Mesodermal cell (in vitro differentiated cells): ENCODE results near the gene TAF9.
A peak's percentile ranks its signal among the peaks of the same experiment; 100 is the strongest.
"Not testable (repeated sequence)": the region's sequence is repeated elsewhere in the genome, so short reads cannot be mapped to it uniquely, and the experiment has no call there.

ENCODE experiments used
- H3K27ac ChIP-seq: 2 replicates; pipeline ENCODE4 v1.7.0; 2013; ENCODE audit warnings: mild to moderate bottlenecking, low read depth, low read length, moderate library complexity; ENCODE audit not compliant: severe bottlenecking
- H3K36me3 ChIP-seq: 2 replicates; pipeline ENCODE4 v1.7.1; 2013; ENCODE audit warnings: mild to moderate bottlenecking, low read length, moderate library complexity; ENCODE audit not compliant: control insufficient read depth, insufficient read depth
- H3K4me1 ChIP-seq: one replicate; pipeline ENCODE4 v1.7.1; 2013; ENCODE audit warnings: mild to moderate bottlenecking, low read length; ENCODE audit not compliant: insufficient read depth, control insufficient read depth, poor library complexity, severe bottlenecking
- H3K4me3 ChIP-seq: 2 replicates; pipeline ENCODE4 v1.7.0; 2013; ENCODE audit warnings: low read length, control low read depth, mild to moderate bottlenecking; ENCODE audit not compliant: insufficient read depth, poor library complexity, severe bottlenecking; ENCODE audit errors: extremely low read depth
- H3K9me3 ChIP-seq: 2 replicates; pipeline ENCODE4 v1.7.1; 2013; ENCODE audit warnings: mild to moderate bottlenecking, low read length, moderate library complexity; ENCODE audit not compliant: control insufficient read depth
- WGBS, 2 experiments: methylation state at CpG; one replicate each; pipeline ENCODE4 v1.1.5; 2013; ENCODE audit warnings: missing lambda C conversion rate in 2 of 2; ENCODE audit not compliant: insufficient coverage in 2 of 2; 5-methylcytosine and 5-hydroxymethylcytosine counted together

Gene TAF9

DNA sequence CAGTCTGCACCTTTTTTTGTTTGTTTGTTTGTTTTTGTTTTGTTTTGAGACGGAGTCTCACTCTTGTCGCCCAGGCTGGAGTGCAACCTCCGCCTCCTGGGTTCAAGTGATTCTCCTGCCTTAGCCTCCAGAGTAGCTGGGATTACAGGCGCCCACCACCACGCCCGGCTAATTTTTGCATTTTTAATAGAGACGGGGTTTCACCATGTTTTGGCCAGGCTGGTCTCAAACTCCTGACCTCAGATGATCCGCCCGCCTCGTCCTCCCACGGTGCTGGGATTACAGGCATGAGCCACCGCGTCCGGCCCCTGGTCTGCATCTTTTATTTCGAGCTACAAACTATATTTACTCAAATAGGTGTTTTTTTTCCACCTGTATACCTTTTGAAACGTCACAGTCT lies 1.0 kb upstream of the TAF9 start:
- H3K27ac ChIP-seq, H3K4me1 ChIP-seq, H3K9me3 ChIP-seq: not testable (repeated sequence)
- H3K4me3 ChIP-seq: peak overlapping the region; percentile 79
- WGBS, 2 experiments: 3 to 5% methylated on average over 12 to 15 of the region's 16 CpGs
- H3K36me3 ChIP-seq: peaks cover 30% of the 10 kb centered on the region

DNA sequence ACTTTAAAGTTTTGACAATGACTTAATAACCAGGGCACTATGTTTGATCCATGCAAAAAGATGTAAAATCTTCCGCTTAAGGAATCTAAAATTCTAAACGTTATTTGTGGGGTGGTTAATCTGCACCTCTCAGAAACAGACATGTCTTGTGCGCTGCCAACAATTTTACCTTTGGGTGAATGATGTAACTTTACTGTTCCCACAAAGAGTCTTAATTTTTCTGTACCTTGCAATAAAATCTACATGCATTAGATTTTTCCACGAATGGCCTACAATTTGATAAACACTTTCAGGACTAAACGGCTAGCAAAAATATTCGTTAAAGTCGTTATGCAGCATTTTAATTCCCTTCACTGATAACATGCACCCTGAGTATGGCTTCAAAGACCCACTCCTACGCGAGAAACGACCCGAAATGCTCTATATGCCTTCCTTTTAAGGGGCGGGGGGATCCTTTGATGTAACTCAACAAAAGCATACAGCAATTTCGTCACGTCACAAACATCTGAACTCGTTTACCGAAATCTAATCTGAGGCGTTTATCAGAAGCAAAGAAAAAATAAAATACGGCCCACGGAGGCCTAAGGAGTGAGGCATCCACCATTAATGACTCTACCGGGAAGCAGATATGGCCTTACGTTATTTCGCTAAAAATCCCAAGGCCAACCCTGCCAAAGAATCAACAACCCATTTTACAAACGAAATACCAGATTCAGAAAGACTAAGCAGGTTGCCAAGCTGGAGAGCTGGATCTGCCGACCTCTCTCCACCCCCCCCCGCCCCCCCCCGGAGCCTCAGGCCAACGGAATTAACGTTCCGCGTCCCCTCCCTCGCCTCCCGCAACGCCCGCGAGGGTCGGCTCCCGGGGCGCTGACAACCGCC lies 621 bp downstream of the TAF9 start:
- Histone ChIP-seq H3K36me3 (peaks cover 39% of the 10 kb centered on the region), H3K27ac (peak overlapping the region; percentile 100), H3K4me3 (peak overlapping the region; percentile 79), H3K9me3 (no peaks in the 10 kb centered on the region), H3K4me1 (peaks cover 2% of the 10 kb centered on the region)
- 0 to 3% methylated on average over 18 to 19 of the region's 39 CpGs for WGBS, 2 experiments

DNA sequence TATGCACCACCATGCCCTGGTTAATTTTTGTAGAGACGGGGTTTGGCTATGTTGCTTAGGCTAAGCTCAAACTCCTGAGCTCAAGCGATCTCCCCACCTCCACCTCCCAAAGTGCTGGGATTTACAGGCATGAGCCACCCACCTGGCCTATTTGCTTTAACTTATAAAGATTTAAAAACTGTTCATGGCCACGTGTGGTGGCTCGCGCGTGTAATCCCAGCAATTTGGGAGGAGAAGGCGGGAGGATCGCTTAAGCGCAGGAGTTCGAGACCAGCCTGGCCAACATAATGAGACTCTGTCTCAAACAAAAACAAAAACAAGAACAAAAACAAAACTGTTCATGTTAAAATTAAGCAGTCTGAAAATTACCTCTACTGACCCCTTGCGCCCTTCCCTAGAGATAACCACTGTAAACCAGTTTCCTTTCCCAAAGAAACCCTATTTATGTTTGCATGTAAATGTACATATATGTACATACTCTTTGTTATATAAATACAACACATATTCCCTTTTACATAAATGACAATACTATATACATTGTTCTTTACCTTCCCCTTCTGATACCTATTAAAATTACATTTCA lies 1.5 kb downstream of the TAF9 start:
- H3K9me3 ChIP-seq: no peaks in the 10 kb centered on the region
- 80 to 96% methylated on average over 4 to 8 of the region's 11 CpGs for WGBS, 2 experiments
- H3K36me3 ChIP-seq: peaks cover 47% of the 10 kb centered on the region
- peak overlapping the region; percentile 79 for H3K4me3 ChIP-seq
- H3K27ac ChIP-seq: no peak overlapping the region
- H3K4me1 ChIP-seq: peaks cover 2% of the 10 kb centered on the region

DNA sequence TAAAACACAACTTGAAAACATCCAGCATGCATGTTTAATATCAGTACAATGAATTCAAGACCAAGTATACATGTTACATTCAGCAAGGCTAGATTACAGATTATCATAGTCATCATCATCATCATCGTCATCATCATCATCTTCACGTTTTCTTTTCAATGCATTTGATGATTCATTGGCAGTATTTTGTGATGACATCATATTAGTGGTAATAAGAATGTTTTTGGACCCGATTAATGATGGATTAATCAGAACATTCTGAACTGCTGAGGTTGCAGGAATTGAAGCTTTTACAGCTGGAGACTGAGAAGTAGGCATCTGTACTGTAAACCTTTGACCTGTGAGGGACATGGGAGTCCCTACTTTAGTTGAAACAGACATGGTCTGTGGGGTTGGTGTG lies 4.5 kb downstream of the TAF9 start:
- Histone ChIP-seq H3K4me3 (no peak overlapping the region), H3K36me3 (peaks cover 68% of the 10 kb centered on the region), H3K9me3 (no peaks in the 10 kb centered on the region), H3K4me1 (peaks cover 2% of the 10 kb centered on the region), H3K27ac (no peak overlapping the region)
- 89 to 100% methylated on average over 1 of the region's 3 CpGs for WGBS, 2 experiments

DNA sequence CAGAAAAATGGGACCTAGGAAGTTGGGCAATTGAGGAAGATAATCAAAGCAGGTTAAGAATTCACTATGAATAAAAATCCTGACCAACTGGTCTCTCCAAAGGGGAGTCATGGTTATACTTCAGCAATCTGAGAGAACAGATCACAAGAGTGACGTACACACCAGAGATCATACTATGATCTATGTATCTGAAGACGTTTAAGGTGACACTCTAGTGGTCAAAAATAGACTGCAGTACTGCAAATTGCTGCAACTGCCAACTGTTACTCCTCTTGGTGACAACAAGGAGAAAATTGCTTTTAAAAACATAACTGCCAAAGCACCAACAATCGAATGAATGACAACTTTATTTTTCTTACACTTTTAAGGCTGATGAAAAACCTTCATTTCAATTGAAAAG lies 4.9 kb downstream of the TAF9 start:
- Histone ChIP-seq H3K4me3 (no peak overlapping the region), H3K9me3 (no peaks in the 10 kb centered on the region), H3K36me3 (peaks cover 72% of the 10 kb centered on the region), H3K4me1 (peaks cover 2% of the 10 kb centered on the region), H3K27ac (no peak overlapping the region)
- WGBS, 2 experiments: 82 to 88% methylated on average over 2 to 3 of the region's 3 CpGs

DNA sequence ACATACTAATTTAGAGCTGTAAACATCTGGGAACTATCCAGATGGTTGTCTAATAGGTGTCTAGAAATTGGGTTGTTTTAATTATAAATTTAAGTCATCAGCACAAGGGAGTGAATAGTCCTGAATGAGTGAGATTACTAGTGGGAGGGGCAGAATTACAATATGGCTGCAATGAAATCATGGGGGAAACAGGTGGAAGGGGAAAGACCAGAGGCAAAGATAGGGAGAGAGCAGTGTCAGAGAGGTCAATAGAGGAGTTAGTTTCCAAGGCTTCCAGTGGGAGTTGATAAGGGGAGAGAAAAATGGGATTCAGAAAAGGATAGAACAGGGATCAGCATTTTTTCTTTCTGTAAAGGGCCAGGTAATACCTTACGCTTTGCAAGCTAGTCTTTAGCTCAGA lies 8.9 kb downstream of the TAF9 start:
- WGBS, 2 experiments: no CpG with 5 or more reads among the region's 1 CpG
- H3K4me1 ChIP-seq: no peaks in the 10 kb centered on the region
- H3K27ac ChIP-seq: no peak overlapping the region
- no peak overlapping the region for H3K4me3 ChIP-seq
- peaks cover 75% of the 10 kb centered on the region for H3K36me3 ChIP-seq
- no peaks in the 10 kb centered on the region for H3K9me3 ChIP-seq

DNA sequence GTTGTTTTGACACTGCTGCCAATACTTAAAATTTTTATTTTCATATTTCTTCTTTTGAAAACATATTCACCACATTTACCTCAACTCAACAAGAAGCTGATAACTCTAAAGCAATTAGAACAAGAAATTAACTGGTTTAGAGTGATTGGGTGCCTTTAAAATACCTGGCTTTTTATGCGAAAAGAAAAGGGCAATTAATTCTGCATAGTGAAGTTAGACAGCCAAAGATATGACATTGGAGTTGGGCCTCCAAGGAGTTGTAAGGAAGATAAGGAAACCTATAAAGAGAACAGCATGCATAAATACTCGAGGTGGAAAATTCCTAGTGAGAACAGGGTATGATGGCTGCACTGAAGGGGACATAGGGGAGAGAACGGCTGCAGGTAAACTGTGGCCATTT lies 9.6 kb downstream of the TAF9 start:
- no peak overlapping the region for H3K4me3 ChIP-seq
- H3K4me1 ChIP-seq: no peaks in the 10 kb centered on the region
- H3K9me3 ChIP-seq: no peaks in the 10 kb centered on the region
- peaks cover 74% of the 10 kb centered on the region for H3K36me3 ChIP-seq
- H3K27ac ChIP-seq: no peak overlapping the region
- 93 to 100% methylated on average over 2 of the region's 3 CpGs for WGBS, 2 experiments

DNA sequence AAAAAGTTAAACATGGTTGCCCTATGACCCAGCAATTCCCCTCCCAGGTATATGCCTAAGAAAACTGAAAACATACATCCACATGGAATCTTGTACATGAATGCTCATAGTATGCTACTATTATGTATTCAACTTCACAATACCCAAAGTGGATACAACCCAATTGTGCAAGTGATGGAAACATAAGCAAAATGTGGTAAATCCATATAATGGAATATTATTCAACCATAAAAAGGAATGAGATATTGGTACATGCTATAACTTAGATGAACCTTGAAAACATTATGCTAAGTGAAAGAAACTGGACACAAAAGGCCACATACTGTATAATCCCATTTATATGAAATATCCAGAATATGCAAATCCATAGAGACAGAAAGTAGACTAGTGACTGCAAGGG lies 18.7 kb downstream of the TAF9 start:
- Histone ChIP-seq H3K4me1 (no peaks in the 10 kb centered on the region), H3K27ac (no peak overlapping the region), H3K4me3 (no peak overlapping the region), H3K36me3 (peaks cover 55% of the 10 kb centered on the region), H3K9me3 (no peaks in the 10 kb centered on the region)

DNA sequence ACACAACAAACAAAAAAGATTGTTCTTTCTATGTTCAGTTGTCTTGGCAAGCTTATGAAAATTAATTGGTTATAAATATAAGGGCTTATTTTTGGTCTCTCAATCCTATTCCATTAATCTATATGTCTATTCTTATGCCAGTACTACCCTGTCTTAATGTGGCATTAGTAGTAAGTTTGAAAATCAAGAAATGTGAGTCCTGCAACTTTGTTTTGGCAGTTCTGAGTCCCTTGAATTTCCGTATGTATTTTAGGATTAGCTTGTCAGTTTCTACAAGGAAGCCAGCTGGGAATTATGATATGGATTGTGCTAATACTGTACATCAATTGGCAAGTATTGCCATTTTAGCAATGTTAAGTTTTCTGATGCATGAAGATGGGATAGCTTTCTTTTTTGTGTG lies 26.2 kb downstream of the TAF9 start:
- H3K36me3 ChIP-seq: no peaks in the 10 kb centered on the region
- H3K4me3 ChIP-seq: no peak overlapping the region
- H3K9me3 ChIP-seq: no peaks in the 10 kb centered on the region
- H3K27ac ChIP-seq: no peak overlapping the region
- 82 to 100% methylated on average over 1 of the region's 1 CpG for WGBS, 2 experiments
- H3K4me1 ChIP-seq: no peaks in the 10 kb centered on the region

DNA sequence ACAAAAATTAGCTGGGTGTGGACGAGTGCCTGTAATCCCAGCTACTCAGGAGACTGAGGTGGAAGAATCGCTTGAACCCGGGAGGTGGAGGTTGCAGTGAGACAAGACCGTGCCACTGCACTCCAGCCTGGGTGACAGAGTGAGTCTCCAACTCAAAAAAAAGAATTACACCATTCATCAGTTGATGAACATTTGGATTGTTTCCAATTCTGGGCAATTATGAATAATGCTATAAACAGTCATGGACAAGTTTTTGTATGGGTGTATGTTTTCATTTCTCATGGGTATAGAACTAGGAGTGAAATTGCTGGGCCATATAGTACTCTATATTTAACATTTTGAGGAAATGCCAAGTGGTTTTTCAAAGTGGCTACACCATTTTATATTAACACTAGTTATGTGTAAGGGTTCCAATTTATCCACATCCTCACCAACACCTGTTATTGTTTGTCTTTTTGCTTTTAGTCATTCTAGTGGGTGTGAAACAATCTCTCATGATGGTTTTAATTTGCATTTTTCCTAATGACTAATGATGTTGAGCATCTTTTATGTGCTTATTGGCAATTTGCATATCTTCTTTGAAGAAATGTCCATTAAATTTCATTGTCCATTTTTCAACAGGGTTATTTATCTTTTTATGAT lies 27.7 kb downstream of the TAF9 start:
- H3K4me3 ChIP-seq: no peak overlapping the region
- H3K9me3 ChIP-seq: no peaks in the 10 kb centered on the region
- WGBS, 2 experiments: 81 to 100% methylated on average over 1 to 3 of the region's 4 CpGs
- no peaks in the 10 kb centered on the region for H3K36me3 ChIP-seq
- H3K4me1 ChIP-seq: no peaks in the 10 kb centered on the region
- no peak overlapping the region for H3K27ac ChIP-seq
